HepG2 (cell line): ENCODE results near the gene TSHZ2. TPM values are rescaled to one million over a fixed set of nuclear protein-coding genes. Genes with fewer than 3 reads are reported as not detected.

Experiments
- AKNA ChIP-seq: sonication (generic); formaldehyde crosslinking; IDR thresholded peaks from 2 replicates; pipeline ENCODE4 v1.4.0; 2020; ENCODE audit warnings: missing genetic modification reagents, borderline replicate concordance
- HNRNPH1 ChIP-seq: fragments of 200-400 bp; formaldehyde crosslinking; optimal IDR thresholded peaks from 2 replicates; pipeline ENCODE3; 2017; ENCODE audit warnings: mild to moderate bottlenecking, low read depth, low read length
- MED8 ChIP-seq: sonication (generic); formaldehyde crosslinking; IDR thresholded peaks from 2 replicates; pipeline ENCODE4 v1.8.1; 2023; ENCODE audit warnings: mild to moderate bottlenecking, missing genetic modification reagents; ENCODE audit not compliant: insufficient replicate concordance
- PLSCR1 ChIP-seq: sonication (generic); formaldehyde crosslinking; IDR thresholded peaks from 2 replicates; pipeline ENCODE4 v1.5.0; 2020; ENCODE audit warnings: missing genetic modification reagents, mild to moderate bottlenecking, borderline replicate concordance
- SMARCE1 ChIP-seq: fragments of 450-650 bp; IDR thresholded peaks from 2 replicates; pipeline ENCODE4 v1.6.1; 2017; ENCODE audit warnings: borderline replicate concordance
- SNAPC4 ChIP-seq: sonication (generic); formaldehyde crosslinking; IDR thresholded peaks from 2 replicates; pipeline ENCODE4 v1.4.0; 2020; ENCODE audit warnings: mild to moderate bottlenecking, missing genetic modification reagents
- SSRP1 ChIP-seq: IDR thresholded peaks from 2 replicates; pipeline ENCODE4 v1.6.1; 2016; ENCODE audit warnings: control low read depth
- TBP ChIP-seq: sonication (generic); formaldehyde crosslinking; IDR thresholded peaks from 2 replicates; pipeline ENCODE4 v1.5.0; 2020; ENCODE audit warnings: missing genetic modification reagents
- ZFP1 ChIP-seq: IDR thresholded peaks from 2 replicates; pipeline ENCODE4 v1.6.1; 2016
- ZNF142 ChIP-seq: sonication (generic); formaldehyde crosslinking; IDR thresholded peaks from 2 replicates; pipeline ENCODE4 v1.4.0; 2020; ENCODE audit warnings: missing genetic modification reagents
- ZSCAN21 ChIP-seq: sonication (generic); formaldehyde crosslinking; IDR thresholded peaks from 2 replicates; pipeline ENCODE4 v1.8.0; 2022; ENCODE audit warnings: mild to moderate bottlenecking, missing genetic modification reagents, moderate library complexity, borderline replicate concordance
- polyA plus RNA-seq, 8 experiments: library from polyadenylated mRNA; depleted of rRNA in 3 of 8; stranded (reverse) in 7 of 8; unstranded in 1 of 8; fragments of >200 nt; fragmentation: Illumina TruSeq in 4 of 8; extraction: Trizol in 4 of 8; gene quantifications; 2 replicates each; pipeline versions ENCODE4 v1.2.1 to v1.2.3, GENCODE V29; 2011 to 2016; ENCODE audit warnings: low read depth in 4 of 8, missing spikeins in 1 of 8, mixed read lengths in 1 of 8; ENCODE audit not compliant: insufficient read depth in 1 of 8
- total RNA-seq, 5 experiments: library from RNA; depleted of rRNA; stranded (reverse); fragments of >200 nt; fragmentation: Illumina TruSeq; extraction: Trizol; gene quantifications; 2 replicates each; pipeline ENCODE4 v1.2.3, GENCODE V29; 2016; ENCODE audit warnings: low read depth in 1 of 5

Gene TSHZ2
- total and polyA plus RNA-seq, 2 of the 13 experiments (the other 11 are each of a cell fraction or from before 2014, with no cell fraction given) = 0.01 TPM; not detected in 1

- no peak for TF ChIP-seq ZNF142 (CRISPR knock-in tag)
- no peak for TF ChIP-seq MED8 (CRISPR knock-in tag)
- no peak for TF ChIP-seq PLSCR1 (CRISPR knock-in tag)
- no peak for TF ChIP-seq AKNA (CRISPR knock-in tag)
- TF ChIP-seq ZFP1 (CRISPR knock-in tag) = peak; percentile 65; the same call in 1 of the 2 replicates
- TF ChIP-seq TBP (CRISPR knock-in tag) = no peak
- no peak for TF ChIP-seq SNAPC4 (CRISPR knock-in tag)
- TF ChIP-seq ZSCAN21 (CRISPR knock-in tag) = no peak
- no peak for TF ChIP-seq SMARCE1
- TF ChIP-seq HNRNPH1 = no peak
- TF ChIP-seq SSRP1 = no peak; the same call in 1 of the 2 replicates
Observed at GRCh38 chr20:53077373-53078205, 105.4 kb downstream of the TSHZ2 start (continued).
